Ovary (tissue), 9 donors: ENCODE data around the gene TMEM164. TPM values are rescaled to one million over a fixed set of nuclear protein-coding genes. Genes with fewer than 3 reads are reported as not detected.
A peak's percentile ranks its signal among the peaks of the same experiment; 100 is the strongest.

ENCODE experiments used
- DNase-seq, 5 donors: peaks; one replicate each; pipeline ENCODE4 v3.0.0-alpha.2; 2019 to 2020
- H3K27ac ChIP-seq, 2 donors: fragments of 200-600 bp; one replicate each; pipeline versions ENCODE4 v1.5.1 to v1.8.0; 2019 to 2022
- H3K27me3 ChIP-seq: fragments of 200-600 bp; one replicate; pipeline ENCODE4 v1.8.0; 2022
- H3K36me3 ChIP-seq: fragments of 200-600 bp; sonication (generic); one replicate; pipeline ENCODE4 v1.5.1; 2019
- H3K4me1 ChIP-seq: one replicate; pipeline ENCODE4 v1.8.1; 2013; ENCODE audit warnings: mild to moderate bottlenecking, moderate library complexity; ENCODE audit not compliant: insufficient read depth
- H3K4me3 ChIP-seq: fragments of 200-600 bp; sonication (generic); one replicate; pipeline ENCODE4 v1.5.1; 2017
- H3K9me3 ChIP-seq, 2 donors: fragments of 200-600 bp in 1 of 2; sonication (generic) in 1 of 2; one replicate each; pipeline versions ENCODE4 v1.5.1 to v1.8.1; 2013 to 2019; ENCODE audit warnings: mild to moderate bottlenecking in 1 of 2, moderate library complexity in 1 of 2
- CTCF ChIP-seq, 3 donors: fragments of 450-650 bp in 2 of 3; fragments of 200-600 bp in 1 of 3; IDR thresholded peaks; one replicate each; pipeline versions ENCODE4 v1.5.1 to v1.8.0; 2016 to 2022; ENCODE audit warnings: antibody characterized with exemption in 3 of 3, mild to moderate bottlenecking in 1 of 3
- EP300 ChIP-seq: sonication (generic); formaldehyde crosslinking; IDR thresholded peaks from one replicate; pipeline ENCODE4 v1.6.1; 2017; ENCODE audit warnings: antibody characterized with exemption
- POLR2A ChIP-seq: fragments of 450-650 bp; IDR thresholded peaks from one replicate; pipeline ENCODE4 v1.6.1; 2017; ENCODE audit warnings: antibody characterized with exemption, mild to moderate bottlenecking, moderate library complexity
- WGBS, 3 donors: extraction: QIAGEN DNeasy Blood & Tissue Kit in 1 of 3; methylation state at CpG; one replicate each; pipeline versions ENCODE4 v1.1.5 to v1.1.7; 2013 to 2017; 5-methylcytosine and 5-hydroxymethylcytosine counted together
- intact Hi-C, 4 donors: fragments of 100-400 bp; cut with DNase I; formaldehyde crosslinking; loops; one replicate each; pipeline versions ENCODE4 v1.11.0 to v1.15.1; 2022 to 2023
- polyA plus RNA-seq, 2 donors: library from polyadenylated mRNA; stranded (reverse); fragments of 200-250 nt in 1 of 2; fragments of 350-450 nt in 1 of 2; fragmentation: Illumina TruSeq in 1 of 2; extraction: RNeasy Lipid Tissue Mini Kit (QIAGEN cat#74804) in 1 of 2; gene quantifications; one replicate each; pipeline ENCODE4 v1.2.3, GENCODE V29; 2013 to 2014
- total RNA-seq, 7 donors: library from RNA; depleted of rRNA in 2 of 7; stranded (reverse); fragments of >200 nt in 2 of 7; fragmentation: NEBNext Ultra II Directional in 3 of 7; extraction: Animal tissue kit (Norgen Biotek cat#: 25700) in 3 of 7; gene quantifications; one replicate each; pipeline versions ENCODE4 v1.1.0 to v1.2.4, GENCODE V29; 2016 to 2023
- donor health status: DM: no; HTN: no; CAD: no; lungs with moderate emphysema.
- donor health status: DM: no; HTN: no; CAD: no.
- donor health status: Bipolar disorder and iron deficiency.
- donor health status: DM: yes; HTN: yes; CAD: no.
- donor health status: DM: no; HTN: no; CAD: no.
- donor health status: DM: yes; HTN: yes; CAD: no.

Gene TMEM164
- total and polyA plus RNA-seq, 9 donors: 17.5 to 59.4 (median 32.4) TPM

DNA sequence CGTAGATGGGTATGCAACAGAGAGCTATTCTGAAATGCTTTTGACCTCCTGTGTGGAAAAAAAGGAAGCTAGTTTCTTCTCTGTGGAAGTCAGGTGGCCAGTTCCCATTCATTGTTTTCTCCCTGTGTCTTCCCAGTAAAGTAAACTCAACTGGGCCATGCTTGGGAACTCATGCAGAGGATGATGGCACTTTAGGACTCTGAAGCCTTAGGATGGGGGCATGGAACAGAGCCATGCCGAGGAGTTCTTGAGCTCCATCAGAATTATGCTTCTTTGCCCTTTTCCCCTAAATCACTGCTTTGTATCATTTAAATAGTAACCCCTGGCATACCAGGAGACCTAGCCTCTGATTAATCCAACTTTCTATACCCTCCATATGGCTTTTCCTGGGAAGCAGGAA, 3.2 kb downstream of the TMEM164 start:
- no peaks in the 10 kb centered on the region for H3K9me3 ChIP-seq
- intact Hi-C loops: no loop called here
- 61 to 76% (median 67%) methylated on average over 2 of the region's 2 CpGs for WGBS, 3 donors
- no peaks in the 10 kb centered on the region for H3K4me1 ChIP-seq
- H3K27me3 ChIP-seq: no peaks in the 10 kb centered on the region
- no peaks in the 10 kb centered on the region for H3K36me3 ChIP-seq
- H3K4me3 ChIP-seq: no peak overlapping the region
- no peak for DNase-seq
- H3K27ac ChIP-seq: no peak overlapping the region
- no peak for TF ChIP-seq CTCF (IDR thresholded peaks at IDR 0.05)
- no peak for TF ChIP-seq POLR2A
- TF ChIP-seq EP300: no peak

GRCh38 chrX:110006821-110007375, 4.0 kb downstream of the TMEM164 start:
- TF ChIP-seq POLR2A: no peak
- no peak for TF ChIP-seq CTCF (IDR thresholded peaks at IDR 0.05)
- TF ChIP-seq EP300: no peak
- no peaks in the 10 kb centered on the region for H3K9me3 ChIP-seq
- intact Hi-C loops: no loop called here
- H3K36me3 ChIP-seq: no peaks in the 10 kb centered on the region
- H3K4me1 ChIP-seq: peaks cover under 1% of the 10 kb centered on the region
- H3K27me3 ChIP-seq: no peaks in the 10 kb centered on the region
- H3K27ac ChIP-seq: no peak overlapping the region
- H3K4me3 ChIP-seq: no peak overlapping the region
- no peak for DNase-seq
- 50 to 59% (median 53%) methylated on average over 3 of the region's 3 CpGs for WGBS, 3 donors

DNA sequence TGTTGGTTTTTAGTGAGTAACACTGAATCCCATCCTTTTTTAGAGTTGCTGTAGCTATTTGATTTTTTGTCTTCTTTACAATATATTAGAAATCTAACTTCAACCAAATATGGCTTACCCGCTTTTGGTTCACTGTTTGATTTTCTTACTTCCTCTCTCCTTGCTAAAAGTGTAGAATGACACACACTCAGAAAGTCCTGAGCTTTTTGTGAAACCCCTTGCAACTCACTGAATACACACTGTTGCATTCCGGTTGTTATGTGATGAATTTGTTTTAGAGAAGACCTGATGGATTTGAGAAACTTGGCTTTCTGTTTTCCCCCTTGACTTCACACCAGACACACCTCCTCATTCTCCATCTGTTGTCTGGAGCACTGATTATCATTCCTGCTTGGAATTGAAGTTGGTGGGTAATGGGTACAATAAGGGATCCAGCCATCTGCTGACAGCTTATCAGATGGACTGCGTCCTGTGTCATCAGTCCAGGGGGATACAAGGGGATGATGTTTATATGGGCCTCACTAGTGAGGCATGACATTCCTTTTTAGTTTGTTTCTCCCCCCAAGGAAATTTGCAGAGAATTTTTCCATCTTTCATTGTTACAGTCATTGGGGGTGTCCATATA, 5.2 kb downstream of the TMEM164 start:
- no peaks in the 10 kb centered on the region for H3K27me3 ChIP-seq
- H3K4me3 ChIP-seq: no peak overlapping the region
- DNase-seq: no peak
- peaks cover 1% of the 10 kb centered on the region for H3K4me1 ChIP-seq
- no peaks in the 10 kb centered on the region for H3K9me3 ChIP-seq
- TF ChIP-seq POLR2A (no peak), CTCF (IDR thresholded peaks at IDR 0.05) (no peak), EP300 (no peak)
- 83 to 88% (median 85%) methylated on average over 3 of the region's 3 CpGs for WGBS, 3 donors
- H3K36me3 ChIP-seq: no peaks in the 10 kb centered on the region
- H3K27ac ChIP-seq: no peak overlapping the region
- intact Hi-C loops: no loop called here

DNA sequence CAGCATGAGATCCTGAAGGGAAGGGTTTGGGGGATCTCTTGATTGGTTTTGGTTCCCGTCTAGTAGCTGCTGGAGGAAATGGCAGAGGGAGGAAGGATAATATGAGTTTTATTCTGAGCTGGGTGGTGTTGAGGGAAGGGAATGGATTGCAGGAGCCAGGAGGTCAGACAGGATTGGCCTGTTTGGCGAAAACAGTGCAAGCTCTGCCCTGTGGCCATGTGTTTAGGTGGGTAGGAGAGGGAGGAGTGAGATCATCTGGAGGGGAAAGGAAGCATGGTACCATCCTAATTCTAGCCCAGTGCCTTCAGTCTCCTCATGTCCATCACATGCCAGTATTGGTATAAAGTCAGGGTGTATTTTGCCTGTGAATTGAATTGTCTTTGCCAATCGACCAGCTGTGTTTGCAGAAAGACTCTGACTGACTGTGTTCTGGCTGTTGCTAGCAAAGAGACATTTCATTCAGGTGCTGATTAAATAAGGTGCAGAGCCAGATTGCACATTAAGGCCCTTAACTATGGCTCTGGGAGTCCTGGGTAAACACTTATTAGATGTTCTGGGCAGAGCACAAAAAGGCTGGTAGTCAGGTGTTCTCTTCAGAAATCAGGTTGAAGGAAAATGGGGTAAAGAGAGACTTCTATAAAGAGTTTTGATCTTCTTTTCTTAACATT, 10.0 kb downstream of the TMEM164 start:
- Histone ChIP-seq H3K27me3 (no peaks in the 10 kb centered on the region), H3K36me3 (no peaks in the 10 kb centered on the region), H3K27ac (peak overlapping the region in 1 of 2 donors; percentile 26), H3K9me3 (no peaks in the 10 kb centered on the region), H3K4me3 (no peak overlapping the region), H3K4me1 (peaks cover 7% of the 10 kb centered on the region)
- no peak for DNase-seq
- WGBS, 3 donors: 52 to 63% (median 62%) methylated on average over 3 of the region's 3 CpGs
- TF ChIP-seq EP300 (no peak), POLR2A (no peak), CTCF (IDR thresholded peaks at IDR 0.05) (no peak)
- intact Hi-C loops: no loop called here
